ENCODE measurements around the gene HOXD3.

HOXD3 gene

GRCh38 chr2:176164611-176165369 is 7.7 kb downstream of the HOXD3 start:
- no peak for DNase-seq

GRCh38 chr2:176165370-176166050 is 8.4 kb downstream of the HOXD3 start:
- DNase-seq = no peak

GRCh38 chr2:176166272-176166671 is 9.2 kb downstream of the HOXD3 start:
- DNase-seq = no peak

- no peak for DNase-seq
These were observed 10.3 kb downstream of the HOXD3 start for GRCh38 chr2:176167398-176167797.

- no peak for DNase-seq
These were observed 12.1 kb downstream of the HOXD3 start for GRCh38 chr2:176169181-176169580.

- no peak for DNase-seq
These were observed 12.6 kb downstream of the HOXD3 start for GRCh38 chr2:176169711-176170110.

GRCh38 chr2:176170602-176171305 is 13.6 kb downstream of the HOXD3 start:
- no peak for DNase-seq

- DNase-seq = no peak
These were observed 14.4 kb downstream of the HOXD3 start for GRCh38 chr2:176171351-176172006.

GRCh38 chr2:176172007-176172894 is 15.1 kb downstream of the HOXD3 start:
- DNase-seq = no peak

- no peak for DNase-seq
These were observed 15.9 kb downstream of the HOXD3 start for GRCh38 chr2:176172895-176173566.

- DNase-seq = no peak
These were observed 16.7 kb downstream of the HOXD3 start for GRCh38 chr2:176173567-176174381.

- DNase-seq = no peak
These were observed 17.3 kb downstream of the HOXD3 start for GRCh38 chr2:176174382-176174823.

- DNase-seq = no peak
These were observed 18.0 kb downstream of the HOXD3 start for GRCh38 chr2:176174824-176175708.

- DNase-seq = no peak
These were observed 18.9 kb downstream of the HOXD3 start for GRCh38 chr2:176175709-176176607.

- DNase-seq = no peak
These were observed 20.5 kb downstream of the HOXD3 start for GRCh38 chr2:176177580-176178037.

- DNase-seq = no peak
These were observed 21.1 kb downstream of the HOXD3 start for GRCh38 chr2:176178038-176178756.

- no peak for DNase-seq
These were observed 21.7 kb downstream of the HOXD3 start for GRCh38 chr2:176178757-176179295.

Data from activated gamma-delta T cell (primary cell).